Loucy (cell line): ENCODE data around the gene F2RL3.

Experiments used
- EZH2phosphoT487 ChIP-seq: fragments of 200-600 bp; IDR thresholded peaks from 2 replicates; pipeline ENCODE4 v1.6.1; 2018; ENCODE audit warnings: antibody characterized with exemption, mild to moderate bottlenecking, moderate library complexity, borderline replicate concordance
- TF ChIP-seq, protein P1 (sequence below): fragments of 200-600 bp; sonication (generic); conservative IDR thresholded peaks from 2 replicates; pipeline ENCODE4 v1.5.1; 2014; ENCODE audit warnings: mild to moderate bottlenecking, antibody characterized with exemption, low read length

DNA sequence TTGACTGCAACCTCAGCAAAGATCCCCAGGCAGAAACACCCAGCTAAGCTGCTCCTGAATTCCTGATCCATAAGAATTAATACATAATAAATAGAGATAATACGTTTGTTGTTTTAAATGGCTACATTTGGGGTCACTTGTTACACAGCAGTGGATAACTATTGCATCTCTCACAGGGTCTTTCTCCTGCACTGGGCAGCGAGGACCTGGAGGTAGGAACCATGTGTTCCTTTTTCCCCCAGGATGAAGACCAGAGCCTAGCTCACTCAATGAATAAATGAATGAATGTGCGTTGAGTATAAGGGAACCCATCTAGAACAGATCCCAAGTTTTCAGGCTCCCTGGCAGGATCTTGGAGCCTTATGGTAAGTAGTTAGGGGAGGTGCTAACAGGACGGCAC lies 30.7 kb downstream of the F2RL3 start:
- TF ChIP-seq, protein P1, sequence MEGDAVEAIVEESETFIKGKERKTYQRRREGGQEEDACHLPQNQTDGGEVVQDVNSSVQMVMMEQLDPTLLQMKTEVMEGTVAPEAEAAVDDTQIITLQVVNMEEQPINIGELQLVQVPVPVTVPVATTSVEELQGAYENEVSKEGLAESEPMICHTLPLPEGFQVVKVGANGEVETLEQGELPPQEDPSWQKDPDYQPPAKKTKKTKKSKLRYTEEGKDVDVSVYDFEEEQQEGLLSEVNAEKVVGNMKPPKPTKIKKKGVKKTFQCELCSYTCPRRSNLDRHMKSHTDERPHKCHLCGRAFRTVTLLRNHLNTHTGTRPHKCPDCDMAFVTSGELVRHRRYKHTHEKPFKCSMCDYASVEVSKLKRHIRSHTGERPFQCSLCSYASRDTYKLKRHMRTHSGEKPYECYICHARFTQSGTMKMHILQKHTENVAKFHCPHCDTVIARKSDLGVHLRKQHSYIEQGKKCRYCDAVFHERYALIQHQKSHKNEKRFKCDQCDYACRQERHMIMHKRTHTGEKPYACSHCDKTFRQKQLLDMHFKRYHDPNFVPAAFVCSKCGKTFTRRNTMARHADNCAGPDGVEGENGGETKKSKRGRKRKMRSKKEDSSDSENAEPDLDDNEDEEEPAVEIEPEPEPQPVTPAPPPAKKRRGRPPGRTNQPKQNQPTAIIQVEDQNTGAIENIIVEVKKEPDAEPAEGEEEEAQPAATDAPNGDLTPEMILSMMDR = no peak
- TF ChIP-seq EZH2phosphoT487 = no peak
